ENCODE results near the gene MYL7. TPM values are rescaled to one million over a fixed set of nuclear protein-coding genes. Genes with fewer than 3 reads are reported as not detected.

Gene MYL7
- total RNA-seq, 4 donors from 2014 or later: not detected

GRCh38 chr7:44100458-44101302 is 40.5 kb downstream of the MYL7 start:
- in situ Hi-C loops (cut with MboI; ENCODE audit: low pct_ligation_motif_present in 1 of 4, low pct_unique_long_range_greater_than_20kb in 1 of 4, low sequenced_read_pairs in 3 of 4): no loop called here
- intact Hi-C loops (cut with DNase I; ENCODE audit: low total_unique reads): no loop called here
- H3K27ac ChIP-seq: peak overlapping the region; percentile 58 to 92 (median 78)
- H3K36me3 ChIP-seq: no peaks in the 10 kb centered on the region
- DNase-seq: peak; percentile 28
- H3K9me3 ChIP-seq: no peaks in the 10 kb centered on the region
- H3K4me1 ChIP-seq: peaks cover 0 to 12% (median 0%) of the 10 kb centered on the region in 4 donors
- no peak for TF ChIP-seq POLR2A (IDR thresholded peaks at IDR 0.05)
- TF ChIP-seq EP300 (IDR thresholded peaks at IDR 0.05; ENCODE audit: low read depth): no peak
- TF ChIP-seq POLR2AphosphoS5 (IDR thresholded peaks at IDR 0.05): no peak
- TF ChIP-seq, protein P1, sequence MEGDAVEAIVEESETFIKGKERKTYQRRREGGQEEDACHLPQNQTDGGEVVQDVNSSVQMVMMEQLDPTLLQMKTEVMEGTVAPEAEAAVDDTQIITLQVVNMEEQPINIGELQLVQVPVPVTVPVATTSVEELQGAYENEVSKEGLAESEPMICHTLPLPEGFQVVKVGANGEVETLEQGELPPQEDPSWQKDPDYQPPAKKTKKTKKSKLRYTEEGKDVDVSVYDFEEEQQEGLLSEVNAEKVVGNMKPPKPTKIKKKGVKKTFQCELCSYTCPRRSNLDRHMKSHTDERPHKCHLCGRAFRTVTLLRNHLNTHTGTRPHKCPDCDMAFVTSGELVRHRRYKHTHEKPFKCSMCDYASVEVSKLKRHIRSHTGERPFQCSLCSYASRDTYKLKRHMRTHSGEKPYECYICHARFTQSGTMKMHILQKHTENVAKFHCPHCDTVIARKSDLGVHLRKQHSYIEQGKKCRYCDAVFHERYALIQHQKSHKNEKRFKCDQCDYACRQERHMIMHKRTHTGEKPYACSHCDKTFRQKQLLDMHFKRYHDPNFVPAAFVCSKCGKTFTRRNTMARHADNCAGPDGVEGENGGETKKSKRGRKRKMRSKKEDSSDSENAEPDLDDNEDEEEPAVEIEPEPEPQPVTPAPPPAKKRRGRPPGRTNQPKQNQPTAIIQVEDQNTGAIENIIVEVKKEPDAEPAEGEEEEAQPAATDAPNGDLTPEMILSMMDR (IDR thresholded peaks at IDR 0.05): no peak
- H3K27me3 ChIP-seq: peaks cover 26% of the 10 kb centered on the region
- no peak overlapping the region for H3K4me3 ChIP-seq
- WGBS, 2 donors (ENCODE audit: low coverage in 1 of 2): 42 to 61% methylated on average over 2 to 10 of the region's 10 CpGs

DNA sequence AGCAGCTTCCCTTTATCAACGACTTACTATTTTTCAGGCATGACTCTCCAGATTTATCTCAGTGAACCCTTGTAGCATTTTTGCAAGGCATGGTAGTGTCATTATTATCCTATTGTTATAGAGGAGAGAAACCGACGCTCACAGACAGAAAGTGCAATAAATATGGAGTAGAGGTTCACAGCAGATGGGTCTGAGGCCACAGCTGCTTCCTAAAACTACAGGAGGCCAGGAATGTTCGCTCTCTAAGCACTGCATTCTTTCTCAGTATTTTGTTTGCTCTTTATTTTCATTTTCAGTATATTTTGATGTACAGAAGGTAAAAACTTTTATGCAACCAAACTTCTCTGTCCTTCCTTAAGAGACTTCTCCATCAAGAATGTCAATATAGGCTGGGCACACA is 41.5 kb downstream of the MYL7 start:
- Histone ChIP-seq H3K4me1 (peaks cover 0 to 6% (median 2%) of the 10 kb centered on the region in 4 donors), H3K27me3 (peaks cover 16% of the 10 kb centered on the region), H3K9me3 (no peaks in the 10 kb centered on the region), H3K36me3 (no peaks in the 10 kb centered on the region), H3K4me3 (no peak overlapping the region), H3K27ac (peak overlapping the region in 1 of 4 donors; percentile 25)
- no peak for TF ChIP-seq POLR2AphosphoS5 (IDR thresholded peaks at IDR 0.05)
- TF ChIP-seq EP300 (IDR thresholded peaks at IDR 0.05; ENCODE audit: low read depth): no peak
- no peak for TF ChIP-seq POLR2A (IDR thresholded peaks at IDR 0.05)
- TF ChIP-seq, protein P1 (IDR thresholded peaks at IDR 0.05): no peak
- intact Hi-C loops (cut with DNase I; ENCODE audit: low total_unique reads): no loop called here
- in situ Hi-C loops (cut with MboI; ENCODE audit: low pct_ligation_motif_present in 1 of 4, low pct_unique_long_range_greater_than_20kb in 1 of 4, low sequenced_read_pairs in 3 of 4): no loop called here
- WGBS, 2 donors (ENCODE audit: low coverage in 1 of 2): 63 to 71% methylated on average over 4 of the region's 4 CpGs
- no peak for DNase-seq

DNA sequence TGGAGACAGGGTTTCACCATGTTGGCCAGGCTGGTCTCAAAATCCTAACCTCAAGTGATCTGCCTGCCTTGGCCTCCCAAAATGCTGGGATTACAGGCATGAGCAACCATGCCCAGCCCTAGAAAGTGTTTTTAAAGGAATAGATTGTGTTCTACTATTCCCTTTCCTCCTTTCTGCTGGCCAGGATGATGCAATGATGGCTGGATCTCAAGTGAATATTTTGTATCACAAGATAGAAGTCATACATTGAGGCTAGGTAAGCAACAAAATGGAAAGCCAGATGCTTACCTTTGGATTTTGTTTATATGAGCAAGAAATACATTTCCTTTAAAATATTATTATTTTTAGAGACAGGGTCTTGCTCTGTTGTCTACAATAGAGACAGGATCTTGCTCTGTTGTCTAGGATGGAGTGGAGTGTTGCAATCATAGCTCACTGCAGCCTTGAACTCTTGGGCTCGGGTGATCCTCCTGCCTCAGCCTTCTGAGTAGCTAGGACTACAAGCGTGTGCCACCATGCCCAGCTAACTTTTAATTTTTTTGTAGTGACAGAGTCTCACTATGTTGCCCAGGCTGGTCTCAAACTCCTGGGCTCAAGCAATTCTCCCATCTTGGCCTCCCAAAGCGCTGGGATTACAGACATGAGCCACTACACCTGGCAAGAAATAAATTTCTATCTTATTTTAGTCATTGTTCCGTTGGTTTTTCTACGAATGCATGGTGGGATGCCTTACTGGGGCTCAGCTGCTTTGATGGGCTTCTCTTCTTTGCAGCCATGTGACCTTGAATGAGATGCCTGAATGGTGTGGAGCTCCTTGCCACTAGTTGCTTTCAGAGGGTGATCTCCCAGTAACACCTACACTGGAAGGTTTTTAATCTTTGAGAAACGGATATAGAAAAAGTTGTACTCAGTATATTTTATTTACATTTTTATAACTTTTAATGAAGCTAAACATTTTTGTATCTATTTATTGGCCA is 42.8 kb downstream of the MYL7 start:
- no peak overlapping the region for H3K27ac ChIP-seq
- no peak for DNase-seq
- peaks cover 3% of the 10 kb centered on the region for H3K27me3 ChIP-seq
- H3K4me1 ChIP-seq: peaks cover 0 to 8% (median 0%) of the 10 kb centered on the region in 4 donors
- intact Hi-C loops (cut with DNase I; ENCODE audit: low total_unique reads): no loop called here
- H3K4me3 ChIP-seq: no peak overlapping the region
- H3K36me3 ChIP-seq: no peaks in the 10 kb centered on the region
- in situ Hi-C loops (cut with MboI; ENCODE audit: low pct_ligation_motif_present in 1 of 4, low pct_unique_long_range_greater_than_20kb in 1 of 4, low sequenced_read_pairs in 3 of 4): no loop called here
- WGBS, 2 donors (ENCODE audit: low coverage in 1 of 2): 89 to 92% methylated on average over 5 to 6 of the region's 6 CpGs
- no peak for TF ChIP-seq EP300 (IDR thresholded peaks at IDR 0.05; ENCODE audit: low read depth)
- no peak for TF ChIP-seq POLR2A (IDR thresholded peaks at IDR 0.05)
- TF ChIP-seq, protein P1 (IDR thresholded peaks at IDR 0.05): no peak
- TF ChIP-seq POLR2AphosphoS5 (IDR thresholded peaks at IDR 0.05): no peak
- no peaks in the 10 kb centered on the region for H3K9me3 ChIP-seq
